Measurements from ENCODE around the gene MYO18A.
"Not testable (repeated sequence)": the region's sequence is repeated elsewhere in the genome, so short reads cannot be mapped to it uniquely, and the experiment has no call there.

MYO18A gene

GRCh38 chr17:29180034-29180787 lies at the start of gene MYO18A:
MYO18A (minus strand) TSS chr17:29180398; CDS start chr17:29166940, 13,458 bp downstream.
- Histone ChIP-seq H3K9me3 (ENCODE audit: control insufficient read depth in 1 of 2, low read length in 2 of 2) (no peaks in the 10 kb centered on the region), H3K36me3 (ENCODE audit: control insufficient read depth in 1 of 2, insufficient read depth in 2 of 2, low read length in 2 of 2) (no peaks in the 10 kb centered on the region), H3K4me3 (ENCODE audit: low read depth in 1 of 2, low read length in 2 of 2) (peak within 1 kb of the TSS; percentile 68 to 74), H3K27ac (ENCODE audit: low read depth, low read length) (peak within 1 kb of the TSS; percentile 86), H3K9ac (ENCODE audit: low read depth in 1 of 2, low read length in 2 of 2) (peak within 1 kb of the TSS; percentile 79 to 82), H3K27me3 (ENCODE audit: control insufficient read depth in 1 of 2, insufficient read depth in 2 of 2, low read length in 2 of 2) (no peaks in the 10 kb centered on the region), H3K4me1 (ENCODE audit: control insufficient read depth in 1 of 2, insufficient read depth in 2 of 2, low read length in 2 of 2) (peaks cover 35 to 45% of the 10 kb centered on the region in 2 donors)

GRCh38 chr17:29225396-29225795 lies 45.2 kb upstream of the MYO18A start:
- Histone ChIP-seq H3K36me3 (ENCODE audit: control insufficient read depth in 1 of 2, insufficient read depth in 2 of 2, low read length in 2 of 2) (no peaks in the 10 kb centered on the region), H3K9ac (ENCODE audit: low read depth in 1 of 2, low read length in 2 of 2) (no peak overlapping the region), H3K9me3 (ENCODE audit: control insufficient read depth in 1 of 2, low read length in 2 of 2) (no peaks in the 10 kb centered on the region), H3K27ac (ENCODE audit: low read depth, low read length) (no peak overlapping the region), H3K4me1 (ENCODE audit: control insufficient read depth in 1 of 2, insufficient read depth in 2 of 2, low read length in 2 of 2) (no peaks in the 10 kb centered on the region), H3K27me3 (ENCODE audit: control insufficient read depth in 1 of 2, insufficient read depth in 2 of 2, low read length in 2 of 2) (no peaks in the 10 kb centered on the region), H3K4me3 (ENCODE audit: low read depth in 1 of 2, low read length in 2 of 2) (no peak overlapping the region)

DNA sequence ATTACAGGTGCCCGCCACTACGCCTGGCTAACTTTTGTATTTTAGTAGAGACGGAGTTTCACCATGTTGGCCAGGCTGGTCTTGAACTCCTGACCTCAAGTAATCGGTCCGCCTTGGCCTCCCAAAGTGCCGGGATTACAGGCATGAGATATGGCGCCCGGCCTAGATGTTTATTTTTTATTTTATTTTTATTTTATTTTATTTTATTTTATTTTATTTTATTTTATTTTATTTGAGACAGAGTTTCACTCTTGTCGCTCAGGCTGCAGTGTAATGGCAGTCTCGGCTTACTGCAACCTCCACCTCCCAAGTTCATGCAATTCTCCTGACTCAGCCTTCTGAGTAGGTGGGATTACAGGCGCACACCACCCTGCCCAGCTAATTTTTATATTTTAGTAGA lies 41.1 kb upstream of the MYO18A start:
- not testable (repeated sequence) for H3K4me1 ChIP-seq (ENCODE audit: control insufficient read depth in 1 of 2, insufficient read depth in 2 of 2, low read length in 2 of 2); H3K36me3 ChIP-seq (ENCODE audit: control insufficient read depth in 1 of 2, insufficient read depth in 2 of 2, low read length in 2 of 2); H3K9ac ChIP-seq (ENCODE audit: low read depth in 1 of 2, low read length in 2 of 2); H3K27me3 ChIP-seq (ENCODE audit: control insufficient read depth in 1 of 2, insufficient read depth in 2 of 2, low read length in 2 of 2); H3K4me3 ChIP-seq (ENCODE audit: low read depth in 1 of 2, low read length in 2 of 2); H3K9me3 ChIP-seq (ENCODE audit: control insufficient read depth in 1 of 2, low read length in 2 of 2); H3K27ac ChIP-seq (ENCODE audit: low read depth, low read length)

DNA sequence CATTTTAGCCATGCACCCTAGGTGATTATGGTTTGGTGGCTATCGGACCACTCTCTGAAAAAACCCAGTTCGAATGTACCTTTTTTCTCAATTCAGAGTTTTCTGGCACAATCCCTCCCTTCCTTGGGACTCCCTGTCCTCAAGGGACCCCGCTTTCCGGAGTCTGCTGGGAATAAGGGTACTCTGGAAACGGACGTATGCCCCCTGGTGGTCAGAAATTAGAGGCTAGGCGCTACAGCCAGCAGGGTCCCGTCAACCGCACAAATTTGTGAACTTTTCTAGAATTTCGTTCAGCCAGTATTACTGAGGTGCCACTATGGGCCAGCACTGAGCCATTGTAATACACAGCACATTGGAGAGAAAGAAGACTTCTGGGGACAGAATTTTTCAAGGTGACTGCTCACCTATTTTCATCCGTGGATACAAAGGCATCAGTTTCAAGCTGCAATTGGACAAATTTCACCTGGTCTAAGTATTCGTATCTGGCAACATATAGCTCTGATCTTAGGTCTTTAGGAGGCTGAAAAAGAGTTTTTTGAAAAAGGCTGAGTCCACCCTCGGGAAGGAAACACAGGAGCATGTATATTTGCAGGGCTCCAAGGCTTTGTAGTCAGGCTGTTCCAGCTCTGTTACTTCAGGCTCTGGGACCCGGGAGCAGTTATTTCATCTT lies 39.3 kb upstream of the MYO18A start:
- H3K9ac ChIP-seq (ENCODE audit: low read depth in 1 of 2, low read length in 2 of 2): no peak overlapping the region
- no peaks in the 10 kb centered on the region for H3K27me3 ChIP-seq (ENCODE audit: control insufficient read depth in 1 of 2, insufficient read depth in 2 of 2, low read length in 2 of 2)
- no peak overlapping the region for H3K27ac ChIP-seq (ENCODE audit: low read depth, low read length)
- no peaks in the 10 kb centered on the region for H3K9me3 ChIP-seq (ENCODE audit: control insufficient read depth in 1 of 2, low read length in 2 of 2)
- peaks cover 0 to 5% of the 10 kb centered on the region in 2 donors for H3K4me1 ChIP-seq (ENCODE audit: control insufficient read depth in 1 of 2, insufficient read depth in 2 of 2, low read length in 2 of 2)
- no peaks in the 10 kb centered on the region for H3K36me3 ChIP-seq (ENCODE audit: control insufficient read depth in 1 of 2, insufficient read depth in 2 of 2, low read length in 2 of 2)
- no peak overlapping the region for H3K4me3 ChIP-seq (ENCODE audit: low read depth in 1 of 2, low read length in 2 of 2)

GRCh38 chr17:29216856-29217255 lies 36.7 kb upstream of the MYO18A start:
- H3K4me1 ChIP-seq (ENCODE audit: control insufficient read depth in 1 of 2, insufficient read depth in 2 of 2, low read length in 2 of 2): peaks cover 0 to 5% of the 10 kb centered on the region in 2 donors
- no peaks in the 10 kb centered on the region for H3K9me3 ChIP-seq (ENCODE audit: control insufficient read depth in 1 of 2, low read length in 2 of 2)
- no peak overlapping the region for H3K4me3 ChIP-seq (ENCODE audit: low read depth in 1 of 2, low read length in 2 of 2)
- H3K36me3 ChIP-seq (ENCODE audit: control insufficient read depth in 1 of 2, insufficient read depth in 2 of 2, low read length in 2 of 2): no peaks in the 10 kb centered on the region
- H3K27me3 ChIP-seq (ENCODE audit: control insufficient read depth in 1 of 2, insufficient read depth in 2 of 2, low read length in 2 of 2): no peaks in the 10 kb centered on the region
- H3K27ac ChIP-seq (ENCODE audit: low read depth, low read length): no peak overlapping the region
- H3K9ac ChIP-seq (ENCODE audit: low read depth in 1 of 2, low read length in 2 of 2): no peak overlapping the region

DNA sequence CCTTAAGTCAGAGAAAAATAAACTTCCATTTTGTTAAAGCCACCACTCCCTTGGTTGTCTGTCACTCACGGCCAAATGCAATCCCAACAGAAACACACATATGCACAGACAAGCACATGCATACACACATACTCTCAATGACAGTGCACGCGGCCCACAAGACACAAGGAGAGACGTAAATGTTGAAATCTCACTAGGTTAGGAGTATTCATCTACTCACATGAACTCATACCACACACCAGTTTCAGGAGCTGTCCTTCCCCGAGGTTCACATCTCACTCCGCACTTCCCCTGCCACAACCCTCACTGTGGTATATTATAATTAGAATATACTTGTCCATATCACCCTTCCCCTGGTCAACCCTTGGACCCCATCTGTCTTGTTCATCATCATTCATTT lies 36.0 kb upstream of the MYO18A start:
- Histone ChIP-seq H3K27ac (ENCODE audit: low read depth, low read length) (no peak overlapping the region), H3K9me3 (ENCODE audit: control insufficient read depth in 1 of 2, low read length in 2 of 2) (no peaks in the 10 kb centered on the region), H3K9ac (ENCODE audit: low read depth in 1 of 2, low read length in 2 of 2) (no peak overlapping the region), H3K27me3 (ENCODE audit: control insufficient read depth in 1 of 2, insufficient read depth in 2 of 2, low read length in 2 of 2) (no peaks in the 10 kb centered on the region), H3K36me3 (ENCODE audit: control insufficient read depth in 1 of 2, insufficient read depth in 2 of 2, low read length in 2 of 2) (no peaks in the 10 kb centered on the region), H3K4me3 (ENCODE audit: low read depth in 1 of 2, low read length in 2 of 2) (no peak overlapping the region), H3K4me1 (ENCODE audit: control insufficient read depth in 1 of 2, insufficient read depth in 2 of 2, low read length in 2 of 2) (peaks cover 0 to 5% of the 10 kb centered on the region in 2 donors)

DNA sequence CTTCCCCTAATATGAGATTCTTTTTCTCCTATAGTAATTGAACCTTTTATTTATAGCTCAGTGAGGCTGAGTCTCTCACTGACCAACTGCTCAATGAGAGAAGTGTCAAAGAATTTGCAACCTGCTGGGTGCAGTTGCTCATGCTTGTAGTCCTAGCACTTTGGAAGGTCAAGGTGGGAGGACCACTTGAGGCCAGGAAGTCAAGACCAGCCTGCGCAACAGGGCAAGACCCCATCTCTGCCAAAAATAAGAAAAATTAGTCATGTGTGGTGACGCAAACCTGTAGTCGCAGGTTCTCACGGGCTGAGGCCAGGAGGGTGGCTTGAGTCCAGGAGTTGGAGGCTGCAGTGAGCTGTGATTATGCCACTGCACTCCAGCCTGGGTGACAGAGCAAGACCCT lies 35.5 kb upstream of the MYO18A start:
- no peaks in the 10 kb centered on the region for H3K36me3 ChIP-seq (ENCODE audit: control insufficient read depth in 1 of 2, insufficient read depth in 2 of 2, low read length in 2 of 2)
- no peak overlapping the region for H3K9ac ChIP-seq (ENCODE audit: low read depth in 1 of 2, low read length in 2 of 2)
- H3K4me1 ChIP-seq (ENCODE audit: control insufficient read depth in 1 of 2, insufficient read depth in 2 of 2, low read length in 2 of 2): peaks cover 0 to 5% of the 10 kb centered on the region in 2 donors
- no peaks in the 10 kb centered on the region for H3K9me3 ChIP-seq (ENCODE audit: control insufficient read depth in 1 of 2, low read length in 2 of 2)
- no peaks in the 10 kb centered on the region for H3K27me3 ChIP-seq (ENCODE audit: control insufficient read depth in 1 of 2, insufficient read depth in 2 of 2, low read length in 2 of 2)
- no peak overlapping the region for H3K4me3 ChIP-seq (ENCODE audit: low read depth in 1 of 2, low read length in 2 of 2)
- no peak overlapping the region for H3K27ac ChIP-seq (ENCODE audit: low read depth, low read length)

DNA sequence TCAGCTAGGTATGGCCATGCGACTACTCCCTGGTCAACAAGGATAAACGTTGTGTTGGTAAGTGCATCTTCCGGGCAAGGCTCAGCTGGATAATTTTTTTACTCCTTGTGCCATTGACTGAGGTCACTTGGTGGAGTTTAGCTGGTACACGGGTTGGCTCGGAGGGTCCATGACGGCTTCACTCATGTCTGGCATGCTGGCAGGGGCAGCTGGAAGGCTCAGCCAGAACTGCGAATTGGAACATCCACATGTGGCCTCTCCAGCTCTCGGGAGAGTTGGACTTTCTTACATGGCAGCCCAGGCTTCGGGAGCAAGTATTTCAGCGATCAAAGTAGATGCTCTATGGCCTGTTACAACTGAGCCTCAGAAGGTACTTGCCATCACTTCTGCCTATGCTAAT lies 35.0 kb upstream of the MYO18A start:
- H3K4me3 ChIP-seq (ENCODE audit: low read depth in 1 of 2, low read length in 2 of 2): no peak overlapping the region
- no peak overlapping the region for H3K9ac ChIP-seq (ENCODE audit: low read depth in 1 of 2, low read length in 2 of 2)
- H3K36me3 ChIP-seq (ENCODE audit: control insufficient read depth in 1 of 2, insufficient read depth in 2 of 2, low read length in 2 of 2): no peaks in the 10 kb centered on the region
- no peaks in the 10 kb centered on the region for H3K27me3 ChIP-seq (ENCODE audit: control insufficient read depth in 1 of 2, insufficient read depth in 2 of 2, low read length in 2 of 2)
- peaks cover 0 to 5% of the 10 kb centered on the region in 2 donors for H3K4me1 ChIP-seq (ENCODE audit: control insufficient read depth in 1 of 2, insufficient read depth in 2 of 2, low read length in 2 of 2)
- H3K27ac ChIP-seq (ENCODE audit: low read depth, low read length): no peak overlapping the region
- H3K9me3 ChIP-seq (ENCODE audit: control insufficient read depth in 1 of 2, low read length in 2 of 2): no peaks in the 10 kb centered on the region

GRCh38 chr17:29214215-29215146 lies 34.3 kb upstream of the MYO18A start:
- Histone ChIP-seq H3K27ac (ENCODE audit: low read depth, low read length) (no peak overlapping the region), H3K4me1 (ENCODE audit: control insufficient read depth in 1 of 2, insufficient read depth in 2 of 2, low read length in 2 of 2) (peaks cover 0 to 4% of the 10 kb centered on the region in 2 donors), H3K4me3 (ENCODE audit: low read depth in 1 of 2, low read length in 2 of 2) (no peak overlapping the region), H3K9ac (ENCODE audit: low read depth in 1 of 2, low read length in 2 of 2) (no peak overlapping the region), H3K27me3 (ENCODE audit: control insufficient read depth in 1 of 2, insufficient read depth in 2 of 2, low read length in 2 of 2) (no peaks in the 10 kb centered on the region), H3K9me3 (ENCODE audit: control insufficient read depth in 1 of 2, low read length in 2 of 2) (no peaks in the 10 kb centered on the region), H3K36me3 (ENCODE audit: control insufficient read depth in 1 of 2, insufficient read depth in 2 of 2, low read length in 2 of 2) (no peaks in the 10 kb centered on the region)

DNA sequence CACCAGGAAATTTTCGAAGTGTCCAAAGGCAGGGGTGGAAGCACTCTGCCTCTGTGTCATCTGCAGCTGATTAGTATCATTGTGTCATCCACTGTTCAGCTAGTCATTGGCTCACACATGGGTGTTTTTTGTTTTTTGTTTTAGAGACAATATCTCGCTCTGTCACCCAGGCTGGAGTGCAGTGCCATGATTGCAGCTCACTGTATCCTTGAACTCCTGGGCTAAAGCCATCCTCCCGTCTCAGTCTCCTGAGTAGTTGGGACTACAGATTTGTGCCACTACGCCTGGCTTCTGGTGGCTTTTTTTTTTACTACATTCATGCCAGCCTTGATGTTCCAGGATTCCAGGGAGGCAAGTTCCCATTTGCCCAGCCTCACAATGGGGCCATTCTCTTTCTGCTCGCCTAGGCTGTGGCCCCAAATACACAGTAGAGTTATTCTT lies 32.5 kb upstream of the MYO18A start:
- H3K9ac ChIP-seq (ENCODE audit: low read depth in 1 of 2, low read length in 2 of 2): no peak overlapping the region
- no peaks in the 10 kb centered on the region for H3K36me3 ChIP-seq (ENCODE audit: control insufficient read depth in 1 of 2, insufficient read depth in 2 of 2, low read length in 2 of 2)
- H3K27ac ChIP-seq (ENCODE audit: low read depth, low read length): no peak overlapping the region
- H3K27me3 ChIP-seq (ENCODE audit: control insufficient read depth in 1 of 2, insufficient read depth in 2 of 2, low read length in 2 of 2): no peaks in the 10 kb centered on the region
- no peaks in the 10 kb centered on the region for H3K4me1 ChIP-seq (ENCODE audit: control insufficient read depth in 1 of 2, insufficient read depth in 2 of 2, low read length in 2 of 2)
- H3K9me3 ChIP-seq (ENCODE audit: control insufficient read depth in 1 of 2, low read length in 2 of 2): no peaks in the 10 kb centered on the region
- H3K4me3 ChIP-seq (ENCODE audit: low read depth in 1 of 2, low read length in 2 of 2): no peak overlapping the region
